ENCODE data around the gene ATP10A.
"Not testable (repeated sequence)": the region's sequence is repeated elsewhere in the genome, so short reads cannot be mapped to it uniquely, and the experiment has no call there.

ATP10A gene

GRCh38 chr15:25858952-25859760, 4.0 kb downstream of the ATP10A start:
- DNase-seq (ENCODE audit: low read depth) = no peak

- not testable (repeated sequence) for DNase-seq (ENCODE audit: low read depth)
Observed at GRCh38 chr15:25856059-25856458, 7.1 kb downstream of the ATP10A start.

GRCh38 chr15:25852661-25853524, 10.2 kb downstream of the ATP10A start:
- DNase-seq (ENCODE audit: low read depth) = no peak

GRCh38 chr15:25852027-25852426, 11.1 kb downstream of the ATP10A start:
- DNase-seq (ENCODE audit: low read depth) = no peak

- DNase-seq (ENCODE audit: low read depth) = peak; percentile 74
Observed at GRCh38 chr15:25850154-25851111, 12.7 kb downstream of the ATP10A start.

- peak; percentile 86 for DNase-seq (ENCODE audit: low read depth)
Observed at GRCh38 chr15:25849157-25849921, 13.8 kb downstream of the ATP10A start.

- DNase-seq (ENCODE audit: low read depth) = no peak
Observed at GRCh38 chr15:25848784-25849156, 14.4 kb downstream of the ATP10A start.

GRCh38 chr15:25848325-25848724, 14.8 kb downstream of the ATP10A start:
- DNase-seq (ENCODE audit: low read depth) = no peak

GRCh38 chr15:25847051-25847450, 16.1 kb downstream of the ATP10A start:
- DNase-seq (ENCODE audit: low read depth) = no peak

- no peak for DNase-seq (ENCODE audit: low read depth)
Observed at GRCh38 chr15:25846377-25846776, 16.8 kb downstream of the ATP10A start.

- DNase-seq (ENCODE audit: low read depth) = no peak
Observed at GRCh38 chr15:25844981-25845680, 18.0 kb downstream of the ATP10A start.

- no peak for DNase-seq (ENCODE audit: low read depth)
Observed at GRCh38 chr15:25844542-25844941, 18.6 kb downstream of the ATP10A start.

- DNase-seq (ENCODE audit: low read depth) = no peak
Observed at GRCh38 chr15:25844076-25844475, 19.1 kb downstream of the ATP10A start.

- no peak for DNase-seq (ENCODE audit: low read depth)
Observed at GRCh38 chr15:25839638-25840156, 23.4 kb downstream of the ATP10A start.

GRCh38 chr15:25838871-25839195, 24.3 kb downstream of the ATP10A start:
- DNase-seq (ENCODE audit: low read depth) = no peak

GRCh38 chr15:25838191-25838870, 24.8 kb downstream of the ATP10A start:
- no peak for DNase-seq (ENCODE audit: low read depth)

GRCh38 chr15:25832158-25832557, 31.0 kb downstream of the ATP10A start:
- no peak for DNase-seq (ENCODE audit: low read depth)

GRCh38 chr15:25830844-25831451, 32.2 kb downstream of the ATP10A start:
- peak; percentile 99 for DNase-seq (ENCODE audit: low read depth)

- no peak for DNase-seq (ENCODE audit: low read depth)
Observed at GRCh38 chr15:25829073-25829472, 34.1 kb downstream of the ATP10A start.

Data from GM04504 (cell line).